GM12801 (cell line): ENCODE data around the gene C17orf113.

Source experiments
- CTCF ChIP-seq: IDR thresholded peaks from one replicate; pipeline ENCODE4 v1.5.1; 2011; ENCODE audit warnings: control low read depth; ENCODE audit not compliant: insufficient read length; ENCODE audit errors: extremely low read depth

Gene C17orf113

GRCh38 chr17:42050393-42051012, at the start of gene C17orf113:
TSS of gene C17orf113 (minus strand) at chr17:42050601. CDS start at chr17:42043376, 7,225 bp downstream.
- no peak for TF ChIP-seq CTCF

- TF ChIP-seq CTCF: no peak
Measured at GRCh38 chr17:42098730-42099399, 48.5 kb upstream of the C17orf113 start.

GRCh38 chr17:42097691-42098631, 47.6 kb upstream of the C17orf113 start, which contains the start of gene ZNF385C:
TSS of gene ZNF385C (minus strand) at chr17:42098473. CDS start at chr17:42063056, 35,417 bp downstream.
- no peak for TF ChIP-seq CTCF

GRCh38 chr17:42096360-42097111, 46.1 kb upstream of the C17orf113 start:
- no peak for TF ChIP-seq CTCF

GRCh38 chr17:42094375-42095069, 44.1 kb upstream of the C17orf113 start:
- no peak for TF ChIP-seq CTCF

- TF ChIP-seq CTCF: no peak
Measured at GRCh38 chr17:42092939-42093338, 42.5 kb upstream of the C17orf113 start.
